SH-SY5Y (cell line): Measurements from ENCODE around the gene PPP1R3D.

ENCODE experiments used
- GATA2 ChIP-seq: IDR thresholded peaks from 2 replicates; pipeline ENCODE4 v1.6.1; 2011; ENCODE audit warnings: mild to moderate bottlenecking, low read depth, low read length
- GATA3 ChIP-seq: IDR thresholded peaks from 2 replicates; pipeline ENCODE4 v1.6.1; 2011; ENCODE audit warnings: low read depth, mild to moderate bottlenecking, low read length, moderate library complexity

- TF ChIP-seq GATA3 (no peak), GATA2 (no peak)
Observed at GRCh38 chr20:59920944-59921343, 19.2 kb downstream of the PPP1R3D start.
